Measurements from ENCODE around the gene TIGIT. TPM values are rescaled to one million over a fixed set of nuclear protein-coding genes. Genes with fewer than 3 reads are reported as not detected.

TIGIT gene
- total RNA-seq, 1 donor: not detected

DNA sequence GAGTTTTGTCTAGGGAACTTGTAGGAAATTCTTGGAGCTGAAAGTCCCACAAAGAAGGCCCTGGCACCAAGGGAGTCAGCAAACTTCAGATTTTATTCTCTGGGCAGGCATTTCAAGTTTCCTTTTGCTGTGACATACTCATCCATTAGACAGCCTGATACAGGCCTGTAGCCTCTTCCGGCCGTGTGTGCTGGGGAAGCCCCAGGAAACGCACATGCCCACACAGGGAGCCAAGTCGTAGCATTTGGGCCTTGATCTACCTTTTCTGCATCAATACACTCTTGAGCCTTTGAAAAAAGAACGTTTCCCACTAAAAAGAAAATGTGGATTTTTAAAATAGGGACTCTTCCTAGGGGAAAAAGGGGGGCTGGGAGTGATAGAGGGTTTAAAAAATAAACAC is 15.0 kb downstream of the TIGIT start:
- DNase-seq (ENCODE audit: low read depth in 2 of 3, low spot score in 2 of 3): no peak

DNA sequence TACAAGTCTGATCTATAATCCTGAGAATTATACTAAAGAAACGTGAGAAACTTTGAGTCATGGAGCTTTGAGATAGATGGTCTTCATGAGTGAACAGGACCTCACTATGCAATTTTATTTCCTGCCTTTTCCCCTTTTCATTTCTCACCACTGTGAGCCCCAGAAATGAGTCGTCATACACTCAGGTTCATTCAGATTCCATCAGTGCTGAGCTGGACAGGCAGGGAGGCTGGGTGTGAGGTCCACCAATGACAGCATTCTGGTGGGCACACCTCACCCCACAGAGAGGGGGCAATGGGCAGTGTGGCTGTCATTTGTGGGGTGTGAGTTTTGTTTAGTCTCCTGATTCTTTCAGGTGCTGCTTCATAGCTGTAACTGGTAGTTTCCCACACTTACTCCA is 16.9 kb downstream of the TIGIT start:
- no peak for DNase-seq (ENCODE audit: low read depth in 2 of 3, low spot score in 2 of 3)

DNA sequence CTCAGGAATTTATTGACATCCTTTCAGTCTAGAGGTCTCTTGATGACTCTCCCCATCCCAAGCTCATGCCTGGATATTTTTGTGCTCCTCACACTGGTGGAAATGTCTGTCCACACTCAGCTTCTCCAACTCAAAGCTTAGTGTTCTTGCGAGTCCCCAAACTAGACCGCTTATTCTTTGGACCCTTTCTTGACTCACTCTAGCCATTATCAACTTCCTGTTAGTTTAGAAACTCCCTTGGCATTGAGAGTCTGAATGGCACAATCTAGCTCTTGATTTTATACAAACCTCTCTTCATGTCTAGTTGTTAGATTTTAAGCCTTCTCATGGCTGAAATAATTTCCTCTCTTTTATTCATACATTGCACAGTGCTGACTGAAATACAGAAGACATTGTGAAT is 19.6 kb downstream of the TIGIT start:
- DNase-seq (ENCODE audit: low read depth in 2 of 3, low spot score in 2 of 3): no peak

DNA sequence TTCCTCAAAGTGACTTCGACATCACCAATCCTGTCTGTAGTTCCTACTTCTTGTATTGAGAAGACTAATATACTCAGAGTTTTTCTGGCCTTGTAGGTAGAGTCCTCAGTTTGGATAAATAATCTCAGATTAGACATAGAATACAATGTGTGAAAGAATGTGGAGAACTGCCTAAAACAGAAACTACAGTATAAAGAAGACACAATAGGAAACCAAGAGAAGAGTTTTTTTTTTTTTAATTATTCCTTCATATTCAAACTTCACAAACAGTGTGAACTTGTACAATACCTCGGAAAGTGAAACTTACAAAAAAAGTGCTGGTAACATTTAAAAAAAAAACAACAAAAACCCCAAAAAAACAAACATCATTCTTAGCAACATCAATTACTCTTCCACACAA is 20.5 kb downstream of the TIGIT start:
- no peak for DNase-seq (ENCODE audit: low read depth in 2 of 3, low spot score in 2 of 3)

DNA sequence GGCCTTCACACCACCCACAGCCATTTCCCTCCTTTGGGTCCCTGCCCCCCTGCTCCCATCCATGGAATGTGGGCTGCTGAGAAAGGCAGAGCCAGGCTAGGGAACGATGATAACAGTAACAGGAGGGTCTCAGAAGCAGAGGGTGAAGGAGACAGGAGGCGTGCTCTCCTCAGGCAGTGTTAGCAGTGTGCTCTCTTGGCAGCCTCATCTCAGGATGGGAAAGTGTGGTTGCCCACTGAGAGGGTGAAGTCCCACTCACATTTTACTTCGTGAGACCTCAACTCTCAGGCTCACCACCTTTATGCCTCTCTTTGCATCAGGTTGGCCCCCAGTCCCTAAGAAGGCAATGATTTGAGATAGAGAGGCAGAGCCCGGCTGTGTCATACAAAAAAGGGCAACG is 24.5 kb downstream of the TIGIT start:
- no peak for DNase-seq (ENCODE audit: low read depth in 2 of 3, low spot score in 2 of 3)

DNA sequence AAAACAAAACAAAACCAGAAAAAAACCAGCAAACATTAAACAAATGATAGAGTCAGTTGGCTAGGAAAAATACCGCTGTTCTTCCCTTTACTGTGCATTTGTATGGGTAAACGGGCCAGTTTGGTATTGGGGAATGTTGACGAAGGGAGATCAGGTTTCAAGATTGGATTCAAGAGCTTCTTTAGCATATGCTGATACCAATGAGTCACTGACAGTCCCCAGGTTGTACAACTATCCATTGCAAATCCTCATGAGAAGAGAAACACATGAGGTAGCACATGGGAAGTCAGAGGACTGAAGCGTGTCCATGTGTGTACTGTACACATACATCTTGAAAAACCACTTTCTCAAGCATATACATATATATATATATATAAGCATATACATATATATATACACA is 25.6 kb downstream of the TIGIT start:
- DNase-seq (ENCODE audit: low read depth in 2 of 3, low spot score in 2 of 3): no peak

DNA sequence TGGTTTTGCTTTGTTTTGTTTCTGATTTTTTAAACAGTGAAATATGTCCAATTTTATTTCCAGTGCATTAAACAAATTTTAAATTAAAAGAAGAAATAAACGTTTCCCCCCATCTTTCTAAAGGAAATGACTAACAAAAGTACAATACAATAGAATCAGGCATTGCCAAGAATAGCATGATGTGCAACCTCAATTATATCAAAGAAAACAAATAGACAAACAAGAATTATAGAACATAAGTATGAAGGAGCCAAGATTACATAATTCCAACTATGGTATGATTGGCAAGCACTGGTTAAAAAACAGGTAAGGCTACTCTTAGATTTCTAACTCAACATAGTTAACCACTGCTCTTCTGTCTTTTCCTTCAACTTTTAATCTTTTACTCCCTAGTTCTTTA is 26.4 kb downstream of the TIGIT start:
- no peak for DNase-seq (ENCODE audit: low read depth in 2 of 3, low spot score in 2 of 3)

DNA sequence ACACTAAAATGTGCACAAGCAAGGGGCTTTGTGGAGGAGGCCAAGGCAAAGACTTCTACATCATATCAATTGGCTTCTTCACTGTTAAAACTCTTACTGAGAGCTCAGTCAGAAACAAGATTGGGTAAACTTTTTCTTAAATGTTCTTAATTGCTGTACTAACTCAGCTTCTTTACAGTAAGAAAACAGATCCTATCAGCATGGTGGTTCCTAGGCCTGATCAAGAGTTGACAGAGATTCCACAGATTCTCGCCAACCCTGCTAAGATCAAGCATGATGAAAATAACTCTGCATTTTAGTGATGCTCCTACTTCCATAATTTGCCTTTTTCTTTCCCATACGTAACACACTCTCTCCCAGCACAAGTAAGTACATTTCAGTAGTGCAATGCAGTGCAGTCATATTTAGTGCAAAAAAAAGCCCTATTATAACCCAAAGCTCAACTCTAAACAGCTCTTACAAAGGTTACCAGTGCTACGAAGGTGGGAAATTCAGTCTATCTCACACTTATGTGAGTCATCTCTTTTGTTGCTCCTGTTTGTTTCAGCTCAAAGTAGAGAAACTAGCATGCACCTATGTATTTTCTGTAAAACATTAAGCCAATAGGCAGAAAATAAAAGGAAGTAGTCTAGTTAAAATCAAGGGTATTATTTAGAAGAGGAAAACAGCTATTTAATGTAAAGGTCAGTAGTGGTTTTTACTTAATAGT is 29.9 kb downstream of the TIGIT start:
- DNase-seq (ENCODE audit: low read depth in 2 of 3, low spot score in 2 of 3): no peak

DNA sequence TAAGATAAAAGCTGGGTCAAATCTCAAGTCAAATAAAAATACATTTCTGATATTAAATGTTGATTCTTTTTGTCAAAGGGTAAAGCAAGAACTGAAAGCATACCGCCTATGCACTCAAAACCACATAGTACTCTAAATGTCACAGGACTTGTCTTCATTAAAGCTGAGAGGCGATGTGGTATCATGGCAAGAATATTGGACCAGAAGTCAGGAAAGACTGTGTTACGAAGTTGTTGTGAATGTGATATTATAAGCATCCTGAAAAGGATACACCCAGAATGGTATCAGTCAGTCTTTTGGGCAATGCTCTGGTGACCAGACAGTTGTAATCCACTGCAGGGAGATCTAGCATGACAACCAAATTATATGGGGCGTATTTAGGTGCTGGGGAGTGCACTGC is 33.8 kb downstream of the TIGIT start:
- DNase-seq (ENCODE audit: low read depth in 2 of 3, low spot score in 2 of 3): no peak

DNA sequence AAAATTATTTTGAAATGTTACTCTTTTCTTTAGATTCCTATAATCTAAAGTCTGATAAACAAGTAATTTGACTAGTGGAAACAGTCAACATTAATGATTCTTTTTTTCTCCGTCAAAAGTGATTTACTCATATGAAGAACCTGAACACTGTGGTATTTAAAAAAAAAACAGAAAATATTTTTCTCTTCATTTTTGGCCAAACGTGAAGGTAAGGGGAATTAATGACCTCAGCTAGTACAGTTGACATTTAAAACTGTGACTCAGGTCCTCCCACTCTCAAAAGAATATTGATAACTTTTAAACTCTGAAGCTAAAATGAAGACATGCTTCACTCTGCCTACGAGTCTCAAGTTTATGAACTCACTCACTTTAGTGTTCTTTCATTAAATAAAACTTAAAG is 34.5 kb downstream of the TIGIT start:
- no peak for DNase-seq (ENCODE audit: low read depth in 2 of 3, low spot score in 2 of 3)

DNA sequence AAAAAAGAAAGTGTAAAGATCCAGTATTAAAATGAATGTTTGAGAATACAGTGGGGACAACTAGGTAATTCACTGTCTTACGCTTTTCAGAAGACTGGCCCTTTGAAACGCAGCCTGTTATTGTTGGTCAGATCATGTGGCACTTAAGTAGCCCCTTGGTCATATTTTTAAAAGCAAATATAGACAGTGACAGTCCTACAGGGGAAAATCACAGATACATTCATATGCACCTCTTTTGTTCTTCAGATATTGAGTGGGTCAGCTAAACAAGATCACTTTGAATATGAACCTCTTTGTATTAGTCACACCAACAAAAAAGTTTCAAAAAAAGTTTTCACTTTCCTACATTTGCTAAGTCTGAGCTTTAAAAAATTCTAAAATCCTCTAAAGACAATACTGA is 36.0 kb downstream of the TIGIT start:
- DNase-seq (ENCODE audit: low read depth in 2 of 3, low spot score in 2 of 3): no peak

DNA sequence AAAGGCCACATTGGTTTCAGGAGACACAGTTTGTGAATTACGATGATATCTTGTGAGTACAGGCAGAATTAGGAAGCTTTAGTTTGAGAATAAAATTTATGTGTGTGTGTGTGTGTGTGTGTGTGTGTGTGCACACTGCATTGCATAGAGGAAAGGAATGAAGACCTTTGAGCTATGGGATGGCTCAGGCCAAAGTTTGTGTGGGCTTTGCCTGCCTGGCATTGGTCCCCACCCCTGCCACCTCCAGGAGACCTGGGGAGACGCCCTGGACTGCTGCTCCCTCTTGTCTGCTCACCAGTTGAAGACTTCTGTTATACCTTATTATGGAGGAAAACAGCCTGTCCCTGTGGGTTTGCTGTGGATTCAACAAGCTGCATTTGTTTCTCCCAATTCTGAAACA is 37.2 kb downstream of the TIGIT start:
- DNase-seq (ENCODE audit: low read depth in 2 of 3, low spot score in 2 of 3): no peak

DNA sequence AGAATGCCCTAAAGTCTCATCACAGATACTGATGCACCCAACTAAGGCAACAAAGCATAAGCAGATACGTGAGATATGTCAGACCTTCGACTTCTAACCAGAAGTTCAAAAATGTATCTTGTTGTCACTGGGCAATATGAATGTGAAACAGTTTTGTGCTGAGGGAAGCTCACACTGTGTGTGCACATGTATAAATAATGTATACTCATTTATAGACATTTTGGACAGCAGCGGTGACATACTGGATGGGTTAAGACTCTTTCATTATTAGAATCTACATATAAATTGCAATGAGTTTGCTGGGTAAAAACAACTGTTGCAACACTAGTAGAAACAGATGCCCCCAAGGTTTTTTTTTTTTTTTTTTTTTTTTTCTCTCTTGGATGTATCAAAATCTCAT is 37.9 kb downstream of the TIGIT start:
- DNase-seq (ENCODE audit: low read depth in 2 of 3, low spot score in 2 of 3): no peak

DNA sequence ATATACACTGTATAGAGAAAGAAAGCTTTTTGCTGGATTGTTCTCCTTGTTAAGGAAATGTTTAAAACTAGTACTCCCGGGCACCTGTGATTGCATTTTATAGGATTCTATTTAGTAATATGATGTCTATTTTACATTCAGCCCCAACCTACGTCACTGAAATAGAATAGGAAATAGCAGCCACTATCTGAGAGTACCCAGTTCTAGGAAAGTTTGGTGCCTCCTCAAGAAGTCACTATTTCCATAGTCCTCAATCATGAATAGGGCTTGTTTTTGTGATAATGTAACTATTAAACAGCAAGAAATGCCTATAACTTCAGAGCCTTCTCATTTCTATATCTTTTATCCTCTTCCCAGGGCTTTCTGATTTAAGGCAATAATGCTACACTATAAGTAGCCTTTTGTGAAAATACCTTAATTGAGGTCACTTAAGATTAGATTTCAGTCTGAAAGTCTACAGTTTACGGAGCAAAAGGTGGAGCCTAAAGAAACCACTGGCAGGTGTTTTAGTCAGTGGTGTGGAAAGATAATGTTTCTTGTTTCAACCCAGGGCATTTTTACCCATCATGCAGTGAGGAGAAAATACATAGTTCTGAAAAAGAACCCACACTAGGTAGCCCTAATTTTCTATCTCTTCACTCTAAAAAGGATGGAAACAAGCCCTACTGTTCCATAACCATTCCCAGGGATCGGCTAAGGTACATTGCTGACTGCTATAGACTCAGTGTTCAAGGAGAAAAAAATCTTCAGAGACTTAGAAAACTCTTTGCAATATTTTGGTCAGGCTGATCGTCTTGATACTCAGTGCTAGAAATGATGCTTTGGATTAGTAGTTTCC is 38.7 kb downstream of the TIGIT start:
- DNase-seq (ENCODE audit: low read depth in 2 of 3, low spot score in 2 of 3): no peak

DNA sequence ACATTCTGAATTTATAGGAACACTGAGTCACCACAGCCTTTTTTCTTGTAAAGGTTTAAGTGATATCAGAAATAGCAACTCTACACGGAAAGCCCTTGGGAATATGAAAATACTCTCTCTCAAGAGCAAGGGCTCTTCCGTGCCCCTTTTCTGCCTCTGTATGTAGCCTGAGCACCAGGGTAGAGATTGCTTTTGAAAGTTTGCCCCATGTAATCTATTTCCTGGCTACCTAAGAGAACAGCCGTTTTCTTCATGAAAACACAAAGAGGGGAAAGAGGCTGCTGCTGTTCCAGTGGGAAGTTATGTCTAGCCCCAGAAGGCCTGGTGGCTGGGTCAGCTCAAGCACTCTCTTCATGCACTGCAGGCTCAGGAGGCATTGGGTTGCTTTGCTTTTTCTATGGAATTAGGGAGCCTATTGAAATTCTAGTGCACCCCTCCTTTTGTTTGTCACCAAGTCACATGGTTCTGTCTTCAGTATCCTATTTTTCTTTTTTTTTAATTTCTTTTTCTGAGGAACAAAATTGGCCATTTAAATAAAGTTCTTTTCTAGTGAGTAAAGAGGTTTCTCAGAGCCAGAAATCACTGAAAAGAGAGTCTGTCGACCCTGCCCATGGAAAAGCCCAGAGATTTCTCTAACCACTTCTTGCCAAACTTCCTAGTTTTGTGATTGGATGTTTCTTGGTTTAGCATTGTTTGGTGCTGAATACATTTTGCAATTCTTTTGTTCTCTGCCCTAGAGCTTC is 39.5 kb downstream of the TIGIT start:
- no peak for DNase-seq (ENCODE audit: low read depth in 2 of 3, low spot score in 2 of 3)

DNA sequence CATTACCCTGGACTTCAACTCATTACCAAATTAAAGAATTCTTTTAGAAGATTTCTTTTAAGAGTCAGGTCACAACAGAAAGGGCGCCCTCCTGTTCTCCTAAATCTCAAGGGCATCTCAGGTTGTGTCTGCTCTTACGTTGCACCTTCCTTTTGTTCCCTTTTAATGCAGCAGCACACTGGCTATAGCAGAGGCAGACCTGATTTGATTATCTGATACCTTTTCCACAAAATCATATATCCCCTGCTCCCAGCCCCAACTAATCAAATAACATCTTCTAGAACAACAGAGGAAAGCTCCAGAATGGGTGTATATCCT is 40.1 kb downstream of the TIGIT start:
- no peak for DNase-seq (ENCODE audit: low read depth in 2 of 3, low spot score in 2 of 3)

DNA sequence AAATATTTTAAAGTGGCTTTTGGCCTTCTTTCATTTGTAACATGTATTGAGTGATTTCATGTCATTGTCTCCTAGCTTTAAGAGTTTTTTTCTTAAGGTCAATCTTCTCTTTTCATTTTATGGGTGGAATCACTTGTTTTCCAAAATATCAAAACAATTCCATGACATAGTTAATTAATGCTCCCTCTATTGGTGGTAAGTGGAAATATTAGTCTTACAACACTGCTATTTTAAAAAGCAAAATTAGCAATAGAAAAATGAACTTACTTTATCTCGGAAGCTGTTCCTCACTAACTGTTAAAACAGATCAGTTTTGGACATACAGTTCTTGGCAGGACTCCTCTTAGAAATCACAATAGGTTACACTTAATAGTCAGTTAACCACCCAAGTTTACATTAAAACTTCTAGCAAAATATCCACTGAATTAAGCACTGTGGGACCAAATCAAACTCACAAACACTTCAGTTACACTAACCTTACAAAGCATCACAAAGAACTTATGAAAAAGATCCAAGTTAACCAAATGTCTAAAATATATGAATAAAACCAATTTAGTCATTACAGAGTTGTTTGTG is 42.4 kb downstream of the TIGIT start:
- no peak for DNase-seq (ENCODE audit: low read depth in 2 of 3, low spot score in 2 of 3)

DNA sequence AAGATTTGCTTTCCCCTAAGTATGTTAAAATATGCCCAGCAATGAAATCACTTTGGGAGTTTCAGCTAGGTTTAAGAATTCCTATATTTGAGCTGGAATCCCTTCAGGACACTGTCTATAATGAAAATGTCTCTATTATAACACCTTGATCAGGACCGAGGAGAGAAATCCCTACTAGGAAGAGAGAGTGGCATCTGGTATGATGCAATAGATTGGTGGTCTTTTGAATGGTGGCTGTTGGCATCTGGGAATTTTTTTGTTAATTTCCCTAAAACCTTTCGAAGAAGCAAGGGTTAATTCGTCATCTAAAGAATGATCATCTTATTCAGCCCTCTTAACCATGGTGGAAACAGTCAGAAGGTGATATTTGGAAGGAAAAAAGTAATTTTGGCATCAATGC is 43.0 kb downstream of the TIGIT start:
- no peak for DNase-seq (ENCODE audit: low read depth in 2 of 3, low spot score in 2 of 3)

DNA sequence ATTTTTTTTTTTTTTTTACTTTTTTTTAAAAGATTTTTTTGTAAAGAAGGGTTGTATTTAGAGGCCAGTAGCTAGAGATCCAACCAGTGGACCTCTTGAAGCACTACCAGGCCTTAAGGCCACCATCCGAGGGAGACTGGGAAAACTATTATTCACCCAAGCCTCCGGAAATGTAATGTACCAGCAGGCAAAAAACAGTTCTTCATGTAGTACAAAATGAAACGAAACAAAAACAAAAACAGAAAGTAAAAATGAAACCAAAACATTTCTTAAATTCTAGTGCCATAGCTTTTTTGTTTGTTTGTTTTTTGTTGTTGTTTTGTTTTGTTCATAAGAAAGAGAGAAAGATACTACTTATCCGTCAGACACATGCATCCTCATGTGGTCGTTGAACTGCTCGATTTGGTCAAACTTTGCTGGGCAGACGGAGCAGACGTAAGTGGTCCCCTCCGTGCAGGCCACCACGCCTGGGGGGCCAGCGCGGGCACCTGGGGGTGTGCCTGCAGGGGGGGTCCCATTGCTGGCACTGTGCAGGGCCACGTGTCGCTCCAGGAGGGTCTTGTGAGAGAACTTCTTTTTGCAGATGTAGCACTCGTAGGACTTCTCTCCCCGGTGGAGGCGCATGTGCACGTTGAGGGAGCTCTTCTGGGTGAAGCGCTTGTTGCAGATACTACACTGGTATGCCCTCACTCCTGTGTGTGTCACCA is 45.0 kb downstream of the TIGIT start:
- no peak for DNase-seq (ENCODE audit: low read depth in 2 of 3, low spot score in 2 of 3)

DNA sequence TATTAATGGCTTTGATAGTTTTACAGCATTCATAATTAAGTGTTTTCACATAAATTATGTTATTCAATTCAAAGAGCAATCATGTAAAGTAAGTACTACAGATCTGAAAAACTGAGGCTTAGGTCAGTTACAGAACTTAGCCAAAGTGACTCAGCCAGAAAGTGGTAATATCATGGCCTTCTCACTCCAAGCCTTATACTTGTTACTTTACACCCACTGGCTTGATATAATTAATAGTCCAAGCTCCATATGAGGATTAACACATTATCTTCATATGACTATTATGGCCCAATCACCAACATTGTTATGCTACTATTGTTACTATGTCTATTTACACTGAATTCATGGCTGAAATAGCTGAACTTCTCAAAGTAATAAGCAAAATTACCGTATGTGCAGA is 50.7 kb downstream of the TIGIT start:
- no peak for DNase-seq (ENCODE audit: low read depth in 2 of 3, low spot score in 2 of 3)

DNA sequence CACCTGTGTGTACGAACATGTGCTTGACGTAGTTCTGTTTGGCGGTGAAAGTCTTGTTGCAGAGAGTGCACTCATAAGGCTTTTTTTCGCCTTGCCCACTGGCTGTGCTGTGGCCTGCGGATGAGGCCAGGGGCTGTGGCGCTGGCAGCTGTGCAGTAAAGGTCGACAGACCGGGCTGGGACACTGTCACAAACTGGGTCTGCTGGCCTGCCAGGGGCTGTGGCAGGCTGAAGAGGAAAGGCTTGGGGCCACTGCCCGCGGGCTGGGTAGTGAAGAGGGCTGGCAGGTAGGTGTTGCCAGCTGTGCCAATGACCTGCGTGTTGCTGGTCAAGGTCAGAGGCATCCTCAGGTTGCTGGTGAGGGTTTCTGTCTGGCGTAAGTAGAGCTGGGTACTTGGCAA is 56.4 kb downstream of the TIGIT start:
- no peak for DNase-seq (ENCODE audit: low read depth in 2 of 3, low spot score in 2 of 3)

All from hematopoietic multipotent progenitor cell (in vitro differentiated cells).